Hepatocyte (in vitro differentiated cells): ENCODE data around the gene ERG. TPM values are rescaled to one million over a fixed set of nuclear protein-coding genes. Genes with fewer than 3 reads are reported as not detected.

ENCODE experiments used
- DNase-seq: peaks from one replicate; pipeline ENCODE4 v3.0.0-alpha.2; 2016; ENCODE audit warnings: low spot score
- H2AFZ ChIP-seq: fragments of 200-600 bp; sonication (generic); 2 replicates; pipeline ENCODE4 v1.6.0; 2016; ENCODE audit warnings: antibody characterized with exemption, mild to moderate bottlenecking
- H3K27ac ChIP-seq: fragments of 200-600 bp; sonication (generic); 2 replicates; pipeline ENCODE4 v1.5.1; 2016; ENCODE audit warnings: mild to moderate bottlenecking
- H3K27me3 ChIP-seq: fragments of 200-600 bp; sonication (generic); 2 replicates; pipeline ENCODE4 v1.6.1; 2016
- H3K36me3 ChIP-seq: fragments of 200-600 bp; sonication (generic); replicated peaks from 2 replicates; pipeline ENCODE4 v1.5.1; 2016; ENCODE audit warnings: low read depth; ENCODE audit not compliant: insufficient read depth
- H3K4me1 ChIP-seq: fragments of 200-600 bp; sonication (generic); 2 replicates; pipeline ENCODE4 v1.5.1; 2016; ENCODE audit warnings: mild to moderate bottlenecking, moderate library complexity; ENCODE audit not compliant: insufficient read depth
- H3K4me2 ChIP-seq: fragments of 200-600 bp; sonication (generic); 2 replicates; pipeline ENCODE4 v1.6.0; 2016
- H3K4me3 ChIP-seq: fragments of 200-600 bp; sonication (generic); 2 replicates; pipeline ENCODE4 v1.5.1; 2016; ENCODE audit warnings: mild to moderate bottlenecking
- H3K79me2 ChIP-seq: fragments of 200-600 bp; sonication (generic); 2 replicates; pipeline ENCODE4 v1.6.0; 2017; ENCODE audit warnings: mild to moderate bottlenecking
- H3K9me2 ChIP-seq: fragments of 200-600 bp; sonication (generic); replicated peaks from 2 replicates; pipeline ENCODE4 v1.6.0; 2017; ENCODE audit warnings: mild to moderate bottlenecking; ENCODE audit not compliant: insufficient read depth
- H3K9me3 ChIP-seq: fragments of 200-600 bp; sonication (generic); 2 replicates; pipeline ENCODE4 v1.5.1; 2016; ENCODE audit warnings: low read depth, mild to moderate bottlenecking
- H4K20me1 ChIP-seq: fragments of 200-600 bp; sonication (generic); 2 replicates; pipeline ENCODE4 v1.6.0; 2016; ENCODE audit warnings: mild to moderate bottlenecking; ENCODE audit not compliant: insufficient read depth, poor library complexity, severe bottlenecking
- CTCF ChIP-seq: fragments of 200-600 bp; sonication (generic); IDR thresholded peaks from 2 replicates; pipeline ENCODE4 v1.5.1; 2016; ENCODE audit warnings: antibody characterized with exemption, mild to moderate bottlenecking; ENCODE audit not compliant: poor library complexity
- EZH2 ChIP-seq: fragments of 200-600 bp; sonication (generic); IDR thresholded peaks from 2 replicates; pipeline ENCODE4 v1.6.1; 2016; ENCODE audit warnings: antibody characterized with exemption, mild to moderate bottlenecking, borderline replicate concordance
- EZH2phosphoT487 ChIP-seq: fragments of 200-600 bp; sonication (generic); IDR thresholded peaks from one replicate; pipeline ENCODE4 v1.6.1; 2018; ENCODE audit warnings: antibody characterized with exemption, mild to moderate bottlenecking, low read depth, moderate library complexity; ENCODE audit not compliant: unreplicated experiment, severe bottlenecking
- WGBS: methylation state at CpG from one replicate; pipeline ENCODE4 v1.1.6; 2016; ENCODE audit warnings: low lambda C conversion rate; ENCODE audit errors: missing lambda C conversion rate; 5-methylcytosine and 5-hydroxymethylcytosine counted together
- polyA plus RNA-seq: library from polyadenylated mRNA; unstranded; fragments of >200 nt; fragmentation: Nextera tagmentation; extraction: Ambion mirVana; gene quantifications from 2 replicates; pipeline ENCODE4 v1.2.1, GENCODE V29; 2016
- total RNA-seq: library from RNA; depleted of rRNA; stranded (reverse); fragments of >200 nt; gene quantifications from 2 replicates; pipeline ENCODE4 v1.2.3, GENCODE V29; 2014

Gene ERG
- 4.7 and 5.1 TPM in 2 replicates for total RNA-seq
- polyA plus RNA-seq = 1.9 and 2.5 TPM in 2 replicates

- 88% methylated on average over 12 of the region's 12 CpGs for WGBS
- H3K79me2 ChIP-seq = no peaks in the 10 kb centered on the region
- no peak for TF ChIP-seq EZH2
- no peak for TF ChIP-seq CTCF
- TF ChIP-seq EZH2phosphoT487 = no peak
- no peak within 1 kb of the TSS for H3K4me2 ChIP-seq
- no peak for DNase-seq
- H3K27me3 ChIP-seq = no peaks in the 10 kb centered on the region
- peaks cover 1% of the 10 kb centered on the region for H3K4me1 ChIP-seq
- H3K4me3 ChIP-seq = no peak within 1 kb of the TSS
- no peaks in the 10 kb centered on the region for H3K9me3 ChIP-seq
- no peaks in the 10 kb centered on the region for H4K20me1 ChIP-seq
- H3K9me2 ChIP-seq = no peaks in the 10 kb centered on the region
- no peaks in the 10 kb centered on the region for H3K36me3 ChIP-seq
- no peak within 1 kb of the TSS for H3K27ac ChIP-seq
- no peak within 1 kb of the TSS for H2AFZ ChIP-seq
Measured at GRCh38 chr21:38498057-38498833, at the start of gene ERG. Gene ERG (minus strand): TSS chr21:38498477. CDS start chr21:38498380, 97 bp downstream.

GRCh38 chr21:38544661-38545060, 46.4 kb upstream of the ERG start:
- H3K4me2 ChIP-seq = no peak overlapping the region
- H3K4me1 ChIP-seq = peaks cover 16% of the 10 kb centered on the region
- no peaks in the 10 kb centered on the region for H4K20me1 ChIP-seq
- no peaks in the 10 kb centered on the region for H3K27me3 ChIP-seq
- DNase-seq = peak; percentile 40
- peak overlapping the region; percentile 45 for H3K27ac ChIP-seq
- TF ChIP-seq EZH2phosphoT487 = no peak
- no peak for TF ChIP-seq EZH2
- no peak for TF ChIP-seq CTCF
- WGBS = 77% methylated on average over 2 of the region's 2 CpGs
- H3K4me3 ChIP-seq = no peak overlapping the region
- no peaks in the 10 kb centered on the region for H3K9me2 ChIP-seq
- H3K36me3 ChIP-seq = no peaks in the 10 kb centered on the region
- no peaks in the 10 kb centered on the region for H3K9me3 ChIP-seq
- no peaks in the 10 kb centered on the region for H3K79me2 ChIP-seq
- H2AFZ ChIP-seq = no peak overlapping the region

GRCh38 chr21:38542263-38542662, 44.0 kb upstream of the ERG start:
- H3K79me2 ChIP-seq = no peaks in the 10 kb centered on the region
- H2AFZ ChIP-seq = no peak overlapping the region
- no peak overlapping the region for H3K4me3 ChIP-seq
- no peaks in the 10 kb centered on the region for H3K9me2 ChIP-seq
- TF ChIP-seq EZH2phosphoT487 = peak; percentile 97
- no peak for TF ChIP-seq CTCF
- H3K4me1 ChIP-seq = peaks cover 16% of the 10 kb centered on the region
- no peaks in the 10 kb centered on the region for H3K9me3 ChIP-seq
- no peak for DNase-seq
- H3K27me3 ChIP-seq = no peaks in the 10 kb centered on the region
- no peaks in the 10 kb centered on the region for H4K20me1 ChIP-seq
- 52% methylated on average over 4 of the region's 4 CpGs for WGBS
- H3K4me2 ChIP-seq = peak overlapping the region; percentile 6
- peak overlapping the region; percentile 58 for H3K27ac ChIP-seq
- H3K36me3 ChIP-seq = no peaks in the 10 kb centered on the region
